Keratinocyte (primary cell): ENCODE measurements around the gene IL19.

Experiments
- CTCF ChIP-seq, 3 experiments: IDR thresholded peaks in 1 of 3; conservative IDR thresholded peaks in 1 of 3; optimal IDR thresholded peaks in 1 of 3; 2 replicates in 2 of 3; 3 replicates in 1 of 3; pipeline versions ENCODE3 to v1.5.1; 2011; ENCODE audit warnings: low read length in 3 of 3, mild to moderate bottlenecking in 3 of 3, moderate library complexity in 2 of 3, control low read depth in 1 of 3, inconsistent platforms in 1 of 3; ENCODE audit not compliant: insufficient read depth in 2 of 3; ENCODE audit errors: extremely low read depth in 1 of 3
- EZH2 ChIP-seq: IDR thresholded peaks from one replicate; pipeline ENCODE4 v1.6.1; 2012; ENCODE audit warnings: inconsistent platforms, mild to moderate bottlenecking, low read length, moderate library complexity

DNA sequence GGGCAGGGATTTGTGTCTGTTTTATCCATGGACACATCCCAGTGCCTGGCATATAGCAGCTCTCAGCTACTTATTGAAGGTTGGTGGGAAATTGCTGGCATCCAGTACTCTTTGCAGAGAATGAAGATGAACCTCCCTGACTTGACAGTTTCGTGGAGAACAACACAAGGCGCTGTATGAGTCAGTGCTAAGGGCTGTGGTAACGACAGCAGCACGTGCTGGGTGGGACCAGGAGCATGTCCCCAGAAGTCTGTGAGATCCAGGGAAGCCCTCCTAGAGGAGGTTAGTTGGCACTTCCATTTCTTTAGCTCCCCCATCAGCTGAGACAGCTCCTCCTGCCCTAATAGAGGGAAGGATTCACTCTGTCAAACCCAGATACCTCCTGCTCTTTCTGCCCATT lies 25.9 kb upstream of the IL19 start:
- TF ChIP-seq CTCF (optimal IDR thresholded peaks at IDR 0.05 in 1 of 3, IDR thresholded peaks at IDR 0.05 in 1 of 3, conservative IDR thresholded peaks at IDR 0.05 in 1 of 3; ENCODE audit: extremely low read depth in 1 of 3, insufficient read depth in 2 of 3, low read length in 3 of 3) = no peak
- no peak for TF ChIP-seq EZH2
